ENCODE measurements around the gene GPC6.

GRCh38 chr13:94333131-94333820 lies 1106.7 kb downstream of the GPC6 start:
- no peak for TF ChIP-seq CTCF (IDR thresholded peaks at IDR 0.05 in 8 of 11, conservative IDR thresholded peaks at IDR 0.05 in 3 of 11)
- no peak for TF ChIP-seq POLR2A (IDR thresholded peaks at IDR 0.05)
